ENCODE results near the gene MBOAT7. TPM values are rescaled to one million over a fixed set of nuclear protein-coding genes. Genes with fewer than 3 reads are reported as not detected.

Gene MBOAT7
- polyA plus RNA-seq, 2 of the 4 experiments (the other 2 are of a cell fraction), result 42.1 to 142 TPM

DNA sequence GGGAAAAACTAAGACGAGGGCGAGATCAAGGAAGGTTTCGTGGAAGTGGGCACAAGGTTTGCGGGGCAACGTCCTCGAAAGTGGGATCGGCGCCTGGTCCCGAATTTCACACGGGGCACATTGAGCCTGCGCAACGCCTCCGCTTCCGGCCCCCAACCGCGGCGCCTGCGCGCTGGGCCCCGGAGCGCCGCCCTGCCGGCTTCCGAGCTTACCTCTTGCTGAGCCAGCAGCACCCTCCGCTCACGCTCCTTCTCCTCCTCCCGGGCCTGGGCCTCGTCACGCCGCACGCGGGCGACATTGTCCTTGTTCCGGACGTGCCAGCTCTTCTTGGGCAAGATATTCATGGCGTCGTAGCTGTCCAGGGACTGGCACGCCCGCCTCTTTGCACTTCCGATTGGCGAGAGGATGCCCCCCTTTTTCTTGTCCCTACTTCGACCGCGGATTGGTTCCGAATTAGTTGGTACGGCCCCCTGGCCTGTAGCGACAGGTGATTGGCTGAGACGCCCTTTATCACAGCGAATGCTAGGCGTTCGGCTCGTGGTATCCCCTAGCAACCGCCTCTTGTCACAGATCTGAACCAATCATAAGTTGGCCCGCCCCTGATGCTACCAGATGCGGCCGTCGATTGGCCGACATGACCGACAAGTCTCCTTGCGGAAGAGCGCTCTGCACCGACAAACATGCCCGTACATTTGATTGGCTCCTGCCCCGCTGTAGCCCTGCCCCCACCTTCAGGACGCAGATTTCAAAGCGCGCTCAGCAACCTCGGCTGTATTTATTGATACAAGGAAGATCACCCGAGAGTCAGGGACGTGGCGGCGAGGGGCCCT is 29.8 kb downstream of the MBOAT7 start, which contains the start of gene LENG1 (continued):
- TF ChIP-seq RAD21 (conservative IDR thresholded peaks at IDR 0.05 in 1 of 2, IDR thresholded peaks at IDR 0.05 in 1 of 2), result no peak

DNA sequence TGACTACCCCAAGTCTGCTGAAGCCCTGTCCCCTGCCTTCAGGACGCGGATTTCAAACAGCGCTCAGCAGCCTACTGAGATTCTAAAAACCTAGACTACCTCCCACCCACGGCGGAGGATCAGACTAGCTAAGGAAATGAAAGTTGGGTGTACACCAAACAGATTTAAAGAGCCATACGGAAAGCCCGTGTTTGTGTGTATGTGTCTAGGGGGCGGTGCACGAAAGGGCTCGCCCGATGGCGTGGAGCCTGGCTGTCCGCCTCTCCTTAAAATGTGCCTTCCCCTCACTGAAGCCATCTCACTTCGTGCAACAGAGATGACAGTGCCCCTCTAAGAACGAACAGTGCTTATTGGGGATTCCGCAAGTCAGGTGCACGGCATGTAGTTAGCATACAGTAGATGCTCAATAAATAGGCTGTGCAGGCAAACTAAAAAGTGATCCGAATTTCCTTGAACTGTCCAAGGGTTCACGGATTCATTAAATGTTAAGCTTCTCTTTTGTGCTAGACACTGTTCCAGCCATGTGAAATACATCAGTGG is 30.5 kb downstream of the MBOAT7 start:
- 0 out of 6 replicates have a peak, but pooled peaks of 1 of the 2 experiments have one; percentile 0 for ATAC-seq
- peak overlapping the region; percentile 93 to 95 for H3K27ac ChIP-seq
- FAIRE-seq, result no peak
- no peaks in the 10 kb centered on the region for H3K9me3 ChIP-seq
- TF ChIP-seq RNF2 (IDR thresholded peaks at IDR 0.05; ENCODE audit: borderline replicate concordance, low read depth), result no peak; the same call in 1 of the 2 replicates
- TF ChIP-seq, protein P1, sequence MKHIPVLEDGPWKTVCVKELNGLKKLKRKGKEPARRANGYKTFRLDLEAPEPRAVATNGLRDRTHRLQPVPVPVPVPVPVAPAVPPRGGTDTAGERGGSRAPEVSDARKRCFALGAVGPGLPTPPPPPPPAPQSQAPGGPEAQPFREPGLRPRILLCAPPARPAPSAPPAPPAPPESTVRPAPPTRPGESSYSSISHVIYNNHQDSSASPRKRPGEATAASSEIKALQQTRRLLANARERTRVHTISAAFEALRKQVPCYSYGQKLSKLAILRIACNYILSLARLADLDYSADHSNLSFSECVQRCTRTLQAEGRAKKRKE (CRISPR knock-in tag; IDR thresholded peaks at IDR 0.05; ENCODE audit: low read depth), result no peak
- TF ChIP-seq JUN (IDR thresholded peaks at IDR 0.05), result 0 out of 5 replicates have a peak, but pooled peaks of 1 of the 2 experiments have one; percentile 76
- TF ChIP-seq PHF8 (IDR thresholded peaks at IDR 0.05; ENCODE audit: borderline replicate concordance, low read depth), result no peak
- 0 out of 2 replicates have a peak, but pooled peaks have one; percentile 26 for TF ChIP-seq FOSB (CRISPR knock-in tag; IDR thresholded peaks at IDR 0.05)
- H3K4me2 ChIP-seq, result peak overlapping the region; percentile 97
- WGBS (ENCODE audit: missing lambda C conversion rate), result 20% methylated on average over 17 of the region's 19 CpGs
- peak overlapping the region; percentile 55 for H3K4me3 ChIP-seq
- DNase-seq (ENCODE audit: low read depth in 1 of 2, low spot score in 1 of 2), result peak in 1 of 2 experiments; percentile 28
- ChIA-PET CTCF (interaction anchor here (0.6 to 3.9 kb wide), 8 partner anchors 9 to 284 kb away, joined by 3 to 27 read pairs (median 6); partner anchors contain the start of gene MBOAT7), POLR2A (interaction anchor here (1.0 to 3.0 kb wide), 9 partner anchors 9 to 178 kb away, joined by 3 to 37 read pairs (median 8); partner anchors contain the start of genes CNOT3, MBOAT7, PRPF31 and RPS9)
- peaks cover 27% of the 10 kb centered on the region for H3K4me1 ChIP-seq

DNA sequence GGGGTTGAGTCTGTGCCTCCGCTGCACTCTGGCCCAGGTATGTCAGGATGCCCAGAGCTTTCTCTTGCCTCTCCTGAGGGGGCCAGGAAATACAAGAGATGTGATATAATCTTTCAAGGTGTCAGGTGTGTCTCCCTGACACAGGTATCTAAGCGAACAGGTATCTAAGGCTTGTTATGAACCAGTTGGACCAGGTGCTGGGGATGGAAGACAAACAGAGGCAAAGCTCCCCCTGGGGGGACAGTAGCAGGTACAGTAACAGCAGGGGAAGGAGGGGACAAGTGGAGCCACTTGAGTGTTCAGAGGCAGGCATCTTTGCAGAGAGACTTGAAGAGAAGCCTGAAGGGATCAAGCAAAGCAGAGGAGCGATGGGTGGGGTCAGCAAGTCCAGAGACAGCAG is 32.4 kb downstream of the MBOAT7 start:
- no peak for FAIRE-seq
- ATAC-seq, result no peak
- H3K4me1 ChIP-seq, result peaks cover 21% of the 10 kb centered on the region
- H3K4me3 ChIP-seq, result no peak overlapping the region
- POLR2A ChIA-PET, result interaction anchor here (2.1 kb wide), 1 partner anchor 20 kb away, joined by 14 read pairs; the partner anchor contains the start of gene CNOT3
- CTCF ChIA-PET, result interaction anchor here (0.6 to 2.4 kb wide), 3 partner anchors 9 to 13 kb away, joined by 3 to 8 read pairs (median 4); no protein-coding TSS in a partner anchor
- 84% methylated on average over 3 of the region's 3 CpGs for WGBS (ENCODE audit: missing lambda C conversion rate)
- no peaks in the 10 kb centered on the region for H3K9me3 ChIP-seq
- no peak for DNase-seq (ENCODE audit: low read depth in 1 of 2, low spot score in 1 of 2)
- no peak overlapping the region for H3K4me2 ChIP-seq
- TF ChIP-seq ESRRA (IDR thresholded peaks at IDR 0.05; ENCODE audit: borderline replicate concordance, low read length), result no peak
- no peak for TF ChIP-seq HOXB13 (CRISPR knock-in tag; IDR thresholded peaks at IDR 0.05; ENCODE audit: low read depth)
- TF ChIP-seq POLR2A (IDR thresholded peaks at IDR 0.05; ENCODE audit: low read length), result no peak
- TF ChIP-seq, protein P2, sequence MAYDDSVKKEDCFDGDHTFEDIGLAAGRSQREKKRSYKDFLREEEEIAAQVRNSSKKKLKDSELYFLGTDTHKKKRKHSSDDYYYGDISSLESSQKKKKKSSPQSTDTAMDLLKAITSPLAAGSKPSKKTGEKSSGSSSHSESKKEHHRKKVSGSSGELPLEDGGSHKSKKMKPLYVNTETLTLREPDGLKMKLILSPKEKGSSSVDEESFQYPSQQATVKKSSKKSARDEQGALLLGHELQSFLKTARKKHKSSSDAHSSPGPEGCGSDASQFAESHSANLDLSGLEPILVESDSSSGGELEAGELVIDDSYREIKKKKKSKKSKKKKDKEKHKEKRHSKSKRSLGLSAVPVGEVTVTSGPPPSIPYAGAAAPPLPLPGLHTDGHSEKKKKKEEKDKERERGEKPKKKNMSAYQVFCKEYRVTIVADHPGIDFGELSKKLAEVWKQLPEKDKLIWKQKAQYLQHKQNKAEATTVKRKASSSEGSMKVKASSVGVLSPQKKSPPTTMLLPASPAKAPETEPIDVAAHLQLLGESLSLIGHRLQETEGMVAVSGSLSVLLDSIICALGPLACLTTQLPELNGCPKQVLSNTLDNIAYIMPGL (CRISPR knock-in tag; IDR thresholded peaks at IDR 0.05; ENCODE audit: borderline replicate concordance), result no peak
- TF ChIP-seq BHLHE40 (IDR thresholded peaks at IDR 0.05; ENCODE audit: low read depth, low read length), result no peak
- no peak for TF ChIP-seq TP53 (CRISPR knock-in tag; IDR thresholded peaks at IDR 0.05)
- no peak for TF ChIP-seq EHMT2 (IDR thresholded peaks at IDR 0.05; ENCODE audit: low read depth)
- no peak overlapping the region for H3K27ac ChIP-seq

DNA sequence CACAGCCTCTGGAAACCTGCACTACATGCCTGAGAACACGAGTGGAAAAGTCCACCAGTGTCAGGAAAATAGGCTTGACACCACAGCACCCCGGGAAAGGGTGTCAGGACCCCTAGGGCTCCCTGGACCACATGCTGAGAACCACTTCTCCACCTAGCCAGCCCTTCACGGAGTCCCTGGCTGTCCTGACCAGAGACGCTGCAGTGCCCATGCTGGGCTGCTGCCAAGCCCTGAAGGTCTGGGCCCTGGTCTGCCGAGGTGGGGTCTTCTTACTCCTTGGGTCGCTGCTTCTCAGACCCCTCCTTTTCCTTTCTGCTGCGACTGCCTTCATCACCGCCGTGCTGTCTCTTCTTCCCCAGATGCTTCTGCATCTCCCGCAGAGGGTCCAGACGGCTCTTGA is 32.9 kb downstream of the MBOAT7 start:
- WGBS (ENCODE audit: missing lambda C conversion rate), result 85% methylated on average over 11 of the region's 11 CpGs
- no peak for DNase-seq (ENCODE audit: low read depth in 1 of 2, low spot score in 1 of 2)
- Histone ChIP-seq H3K27ac (no peak overlapping the region), H3K4me3 (no peak overlapping the region), H3K4me2 (no peak overlapping the region), H3K9me3 (no peaks in the 10 kb centered on the region), H3K4me1 (peaks cover 16% of the 10 kb centered on the region)
- no peak for TF ChIP-seq RNF2 (IDR thresholded peaks at IDR 0.05; ENCODE audit: borderline replicate concordance, low read depth)
- TF ChIP-seq SMC3 (IDR thresholded peaks at IDR 0.05), result no peak
- TF ChIP-seq, protein P3, sequence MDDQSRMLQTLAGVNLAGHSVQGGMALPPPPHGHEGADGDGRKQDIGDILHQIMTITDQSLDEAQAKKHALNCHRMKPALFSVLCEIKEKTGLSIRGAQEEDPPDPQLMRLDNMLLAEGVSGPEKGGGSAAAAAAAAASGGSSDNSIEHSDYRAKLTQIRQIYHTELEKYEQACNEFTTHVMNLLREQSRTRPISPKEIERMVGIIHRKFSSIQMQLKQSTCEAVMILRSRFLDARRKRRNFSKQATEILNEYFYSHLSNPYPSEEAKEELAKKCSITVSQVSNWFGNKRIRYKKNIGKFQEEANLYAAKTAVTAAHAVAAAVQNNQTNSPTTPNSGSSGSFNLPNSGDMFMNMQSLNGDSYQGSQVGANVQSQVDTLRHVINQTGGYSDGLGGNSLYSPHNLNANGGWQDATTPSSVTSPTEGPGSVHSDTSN (IDR thresholded peaks at IDR 0.05), result no peak
- no peak for TF ChIP-seq CBX2 (IDR thresholded peaks at IDR 0.05; ENCODE audit: borderline replicate concordance, low read depth)
- TF ChIP-seq, protein P4, sequence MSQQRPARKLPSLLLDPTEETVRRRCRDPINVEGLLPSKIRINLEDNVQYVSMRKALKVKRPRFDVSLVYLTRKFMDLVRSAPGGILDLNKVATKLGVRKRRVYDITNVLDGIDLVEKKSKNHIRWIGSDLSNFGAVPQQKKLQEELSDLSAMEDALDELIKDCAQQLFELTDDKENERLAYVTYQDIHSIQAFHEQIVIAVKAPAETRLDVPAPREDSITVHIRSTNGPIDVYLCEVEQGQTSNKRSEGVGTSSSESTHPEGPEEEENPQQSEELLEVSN (IDR thresholded peaks at IDR 0.05; ENCODE audit: borderline replicate concordance, low read depth), result no peak
- TF ChIP-seq MAZ (IDR thresholded peaks at IDR 0.05; ENCODE audit: borderline replicate concordance, low read depth, low read length), result no peak
- TF ChIP-seq BHLHE40 (IDR thresholded peaks at IDR 0.05; ENCODE audit: low read depth, low read length), result no peak
- TF ChIP-seq ZNF302 (CRISPR knock-in tag; IDR thresholded peaks at IDR 0.05), result no peak
- no peak for TF ChIP-seq HEYL (CRISPR knock-in tag; IDR thresholded peaks at IDR 0.05)
- no peak for TF ChIP-seq PHF8 (IDR thresholded peaks at IDR 0.05; ENCODE audit: borderline replicate concordance, low read depth)
- TF ChIP-seq EHF (CRISPR knock-in tag; IDR thresholded peaks at IDR 0.05), result no peak
- TF ChIP-seq MAFK (IDR thresholded peaks at IDR 0.05; ENCODE audit: partially characterized antibody), result no peak
- FAIRE-seq, result no peak
- POLR2A ChIA-PET, result interaction anchor here (2.1 kb wide), 1 partner anchor 19 kb away, joined by 14 read pairs; the partner anchor contains the start of gene CNOT3
- CTCF ChIA-PET, result interaction anchor here (1.2 to 2.4 kb wide), 3 partner anchors 12 to 18 kb away, joined by 3 to 8 read pairs (median 4); partner anchors contain the start of gene CNOT3
- no peak for ATAC-seq

All from A549 (cell line).